Measurements from ENCODE around the gene CELF2.

The CELF2 gene

GRCh38 chr10:11245510-11245909 is 227.8 kb downstream of the CELF2 start:
- TF ChIP-seq ZFP30 (CRISPR knock-in tag; IDR thresholded peaks at IDR 0.05) = no peak
- no peak for ATAC-seq

- no peak for ATAC-seq
- TF ChIP-seq CREB5 (CRISPR knock-in tag; IDR thresholded peaks at IDR 0.05; ENCODE audit: low read depth) (no peak), TSHZ2 (CRISPR knock-in tag; IDR thresholded peaks at IDR 0.05) (no peak), ZFP30 (CRISPR knock-in tag; IDR thresholded peaks at IDR 0.05) (no peak), ZNF70 (CRISPR knock-in tag; IDR thresholded peaks at IDR 0.05) (no peak), BACH2 (CRISPR knock-in tag; IDR thresholded peaks at IDR 0.05; ENCODE audit: borderline replicate concordance) (no peak), OSR1 (CRISPR knock-in tag; IDR thresholded peaks at IDR 0.05) (no peak), ARNTL (CRISPR knock-in tag; IDR thresholded peaks at IDR 0.05; ENCODE audit: borderline replicate concordance, low read depth) (no peak), CSDC2 (CRISPR knock-in tag; IDR thresholded peaks at IDR 0.05) (no peak)
These were observed 228.4 kb downstream of the CELF2 start for GRCh38 chr10:11245981-11246590.

- TF ChIP-seq PPARA (CRISPR knock-in tag; IDR thresholded peaks at IDR 0.05; ENCODE audit: borderline replicate concordance) = no peak
- TF ChIP-seq ZNF565 (CRISPR knock-in tag; conservative IDR thresholded peaks at IDR 0.05; ENCODE audit: low read depth) = no peak
- TF ChIP-seq ZFP30 (CRISPR knock-in tag; IDR thresholded peaks at IDR 0.05) = no peak
- no peak for TF ChIP-seq TSHZ2 (CRISPR knock-in tag; IDR thresholded peaks at IDR 0.05)
- TF ChIP-seq RARB (CRISPR knock-in tag; IDR thresholded peaks at IDR 0.05) = no peak
- TF ChIP-seq ISL1 (CRISPR knock-in tag; IDR thresholded peaks at IDR 0.05) = no peak
- no peak for TF ChIP-seq CSDC2 (CRISPR knock-in tag; IDR thresholded peaks at IDR 0.05)
- no peak for TF ChIP-seq CSRNP3 (CRISPR knock-in tag; IDR thresholded peaks at IDR 0.05)
- no peak for TF ChIP-seq BACH2 (CRISPR knock-in tag; IDR thresholded peaks at IDR 0.05; ENCODE audit: borderline replicate concordance)
- no peak for TF ChIP-seq PATZ1 (CRISPR knock-in tag; IDR thresholded peaks at IDR 0.05; ENCODE audit: borderline replicate concordance)
- no peak for TF ChIP-seq ZNF70 (CRISPR knock-in tag; IDR thresholded peaks at IDR 0.05)
- TF ChIP-seq GLIS3 (CRISPR knock-in tag; IDR thresholded peaks at IDR 0.05) = no peak
- no peak for TF ChIP-seq ARNTL (CRISPR knock-in tag; IDR thresholded peaks at IDR 0.05; ENCODE audit: borderline replicate concordance, low read depth)
- ATAC-seq = no peak
These were observed 229.2 kb downstream of the CELF2 start for GRCh38 chr10:11246752-11247467.

All from SK-N-SH treated with all-trans-retinoic acid at 6 μM for 48 hours (cell line).